ENCODE results near the gene TTC7B.

The TTC7B gene

DNA sequence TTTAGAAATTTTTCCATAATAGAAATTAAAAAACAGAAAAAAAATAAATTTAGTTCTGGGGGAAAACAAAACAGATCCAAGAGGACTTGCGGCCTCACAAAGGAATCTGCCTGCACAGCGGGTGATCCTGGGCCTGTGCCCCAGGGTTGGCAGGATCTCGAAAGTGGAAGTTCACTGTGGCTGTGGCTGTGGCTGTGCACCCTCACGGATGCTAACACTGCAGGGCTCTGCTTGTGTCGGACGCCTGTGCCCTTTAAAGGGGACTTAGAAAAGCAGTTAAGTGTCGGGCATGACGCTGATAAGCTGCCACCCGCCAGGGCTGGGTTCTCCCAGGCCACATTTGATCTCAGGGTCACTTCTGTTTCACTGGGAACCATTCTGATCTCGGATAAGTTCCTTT lies 209.1 kb downstream of the TTC7B start:
- Histone ChIP-seq H3K27ac (ENCODE audit: poor library complexity, severe bottlenecking) (no peak overlapping the region), H3K4me1 (ENCODE audit: insufficient read depth, poor library complexity, severe bottlenecking) (no peaks in the 10 kb centered on the region), H3K27me3 (ENCODE audit: insufficient read depth, poor library complexity, severe bottlenecking) (no peaks in the 10 kb centered on the region), H3K36me3 (ENCODE audit: low read depth) (no peaks in the 10 kb centered on the region), H3K9me3 (ENCODE audit: severe bottlenecking) (no peaks in the 10 kb centered on the region), H3K4me3 (ENCODE audit: severe bottlenecking) (no peak overlapping the region)
- ATAC-seq (ENCODE audit: low read depth) (no peak), DNase-seq (ENCODE audit: low spot score) (no peak)
- TF ChIP-seq, protein P1, sequence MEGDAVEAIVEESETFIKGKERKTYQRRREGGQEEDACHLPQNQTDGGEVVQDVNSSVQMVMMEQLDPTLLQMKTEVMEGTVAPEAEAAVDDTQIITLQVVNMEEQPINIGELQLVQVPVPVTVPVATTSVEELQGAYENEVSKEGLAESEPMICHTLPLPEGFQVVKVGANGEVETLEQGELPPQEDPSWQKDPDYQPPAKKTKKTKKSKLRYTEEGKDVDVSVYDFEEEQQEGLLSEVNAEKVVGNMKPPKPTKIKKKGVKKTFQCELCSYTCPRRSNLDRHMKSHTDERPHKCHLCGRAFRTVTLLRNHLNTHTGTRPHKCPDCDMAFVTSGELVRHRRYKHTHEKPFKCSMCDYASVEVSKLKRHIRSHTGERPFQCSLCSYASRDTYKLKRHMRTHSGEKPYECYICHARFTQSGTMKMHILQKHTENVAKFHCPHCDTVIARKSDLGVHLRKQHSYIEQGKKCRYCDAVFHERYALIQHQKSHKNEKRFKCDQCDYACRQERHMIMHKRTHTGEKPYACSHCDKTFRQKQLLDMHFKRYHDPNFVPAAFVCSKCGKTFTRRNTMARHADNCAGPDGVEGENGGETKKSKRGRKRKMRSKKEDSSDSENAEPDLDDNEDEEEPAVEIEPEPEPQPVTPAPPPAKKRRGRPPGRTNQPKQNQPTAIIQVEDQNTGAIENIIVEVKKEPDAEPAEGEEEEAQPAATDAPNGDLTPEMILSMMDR (IDR thresholded peaks at IDR 0.05; ENCODE audit: poor library complexity, severe bottlenecking): no peak

DNA sequence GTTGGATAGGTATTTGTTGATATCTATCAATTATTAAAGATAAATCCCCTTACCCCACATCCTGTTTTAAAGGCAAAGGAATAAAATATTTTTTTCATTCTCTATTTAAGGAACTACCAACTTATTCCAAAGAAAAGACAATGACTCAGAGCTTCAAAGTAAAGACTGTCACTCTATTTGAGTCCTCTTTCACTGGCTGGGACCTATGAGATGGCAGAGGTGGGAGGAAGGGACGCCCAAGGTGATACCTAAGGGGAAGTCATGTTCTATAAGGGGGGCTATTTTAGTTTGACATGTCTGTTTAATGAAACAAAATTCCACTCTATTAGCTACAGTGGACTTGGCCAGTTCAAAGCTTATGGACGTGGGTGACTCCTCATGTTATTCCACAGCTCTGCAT lies 209.8 kb downstream of the TTC7B start:
- H3K4me1 ChIP-seq (ENCODE audit: insufficient read depth, poor library complexity, severe bottlenecking): no peaks in the 10 kb centered on the region
- no peaks in the 10 kb centered on the region for H3K27me3 ChIP-seq (ENCODE audit: insufficient read depth, poor library complexity, severe bottlenecking)
- TF ChIP-seq, protein P1 (IDR thresholded peaks at IDR 0.05; ENCODE audit: poor library complexity, severe bottlenecking): no peak
- H3K4me3 ChIP-seq (ENCODE audit: severe bottlenecking): no peak overlapping the region
- no peaks in the 10 kb centered on the region for H3K9me3 ChIP-seq (ENCODE audit: severe bottlenecking)
- no peak overlapping the region for H3K27ac ChIP-seq (ENCODE audit: poor library complexity, severe bottlenecking)
- no peak for ATAC-seq (ENCODE audit: low read depth)
- no peaks in the 10 kb centered on the region for H3K36me3 ChIP-seq (ENCODE audit: low read depth)
- DNase-seq (ENCODE audit: low spot score): no peak

GRCh38 chr14:90605430-90605829 lies 210.8 kb downstream of the TTC7B start:
- DNase-seq (ENCODE audit: low spot score): no peak
- ATAC-seq (ENCODE audit: low read depth): no peak
- no peaks in the 10 kb centered on the region for H3K36me3 ChIP-seq (ENCODE audit: low read depth)
- H3K9me3 ChIP-seq (ENCODE audit: severe bottlenecking): no peaks in the 10 kb centered on the region
- no peak overlapping the region for H3K27ac ChIP-seq (ENCODE audit: poor library complexity, severe bottlenecking)
- H3K4me3 ChIP-seq (ENCODE audit: severe bottlenecking): no peak overlapping the region
- no peaks in the 10 kb centered on the region for H3K27me3 ChIP-seq (ENCODE audit: insufficient read depth, poor library complexity, severe bottlenecking)
- H3K4me1 ChIP-seq (ENCODE audit: insufficient read depth, poor library complexity, severe bottlenecking): no peaks in the 10 kb centered on the region
- TF ChIP-seq, protein P1 (IDR thresholded peaks at IDR 0.05; ENCODE audit: poor library complexity, severe bottlenecking): no peak

DNA sequence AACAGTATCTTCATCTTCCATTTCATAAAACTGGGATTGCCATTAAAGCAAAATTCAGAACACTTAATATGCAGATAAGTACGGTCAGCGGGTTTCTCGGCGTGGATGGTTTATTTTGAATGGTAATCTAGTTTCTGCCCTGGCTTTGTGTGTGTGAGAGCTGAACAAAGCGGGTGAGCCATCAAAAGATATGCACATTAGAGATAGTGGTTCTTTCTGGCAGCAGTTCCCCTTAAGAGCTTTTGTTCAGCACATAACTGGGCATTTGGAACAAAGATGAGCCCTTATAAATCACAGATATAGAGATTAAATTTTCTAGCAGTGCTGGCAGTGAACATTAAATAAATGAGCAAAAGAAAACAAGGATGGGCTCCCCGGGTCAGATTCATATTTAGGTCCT lies 211.9 kb downstream of the TTC7B start:
- H3K4me1 ChIP-seq (ENCODE audit: insufficient read depth, poor library complexity, severe bottlenecking): no peaks in the 10 kb centered on the region
- H3K9me3 ChIP-seq (ENCODE audit: severe bottlenecking): no peaks in the 10 kb centered on the region
- no peaks in the 10 kb centered on the region for H3K27me3 ChIP-seq (ENCODE audit: insufficient read depth, poor library complexity, severe bottlenecking)
- DNase-seq (ENCODE audit: low spot score) (no peak), ATAC-seq (ENCODE audit: low read depth) (no peak)
- no peak overlapping the region for H3K4me3 ChIP-seq (ENCODE audit: severe bottlenecking)
- H3K27ac ChIP-seq (ENCODE audit: poor library complexity, severe bottlenecking): no peak overlapping the region
- TF ChIP-seq, protein P1 (IDR thresholded peaks at IDR 0.05; ENCODE audit: poor library complexity, severe bottlenecking): no peak
- H3K36me3 ChIP-seq (ENCODE audit: low read depth): no peaks in the 10 kb centered on the region

GRCh38 chr14:90603841-90604240 lies 212.4 kb downstream of the TTC7B start:
- Histone ChIP-seq H3K27me3 (ENCODE audit: insufficient read depth, poor library complexity, severe bottlenecking) (no peaks in the 10 kb centered on the region), H3K4me1 (ENCODE audit: insufficient read depth, poor library complexity, severe bottlenecking) (no peaks in the 10 kb centered on the region), H3K27ac (ENCODE audit: poor library complexity, severe bottlenecking) (no peak overlapping the region), H3K9me3 (ENCODE audit: severe bottlenecking) (no peaks in the 10 kb centered on the region), H3K4me3 (ENCODE audit: severe bottlenecking) (no peak overlapping the region), H3K36me3 (ENCODE audit: low read depth) (no peaks in the 10 kb centered on the region)
- ATAC-seq (ENCODE audit: low read depth) (no peak), DNase-seq (ENCODE audit: low spot score) (no peak)
- TF ChIP-seq, protein P1 (IDR thresholded peaks at IDR 0.05; ENCODE audit: poor library complexity, severe bottlenecking): no peak

Data from RWPE2 (cell line).